OCI-LY1 (cell line): ENCODE data around the gene CTNNBL1.

Experiments
- H2AFZ ChIP-seq: fragments of 200-600 bp; sonication (generic), shearing (Covaris generic); 2 replicates; pipeline ENCODE4 v1.6.0; 2014; ENCODE audit warnings: antibody characterized with exemption, mild to moderate bottlenecking, low read length
- H3F3A ChIP-seq: fragments of 200-600 bp; sonication (generic), shearing (Covaris generic); 2 replicates; pipeline ENCODE4 v1.6.0; 2014; ENCODE audit warnings: mild to moderate bottlenecking, antibody characterized with exemption, low read length, moderate library complexity; ENCODE audit not compliant: insufficient read depth
- H3K27ac ChIP-seq: fragments of 200-600 bp; sonication (generic); 2 replicates; pipeline ENCODE4 v1.5.1; 2014; ENCODE audit warnings: low read length, mixed run types, mild to moderate bottlenecking, low read depth; ENCODE audit not compliant: poor library complexity, severe bottlenecking
- H3K27me3 ChIP-seq: fragments of 200-600 bp; sonication (generic); 2 replicates; pipeline ENCODE4 v1.6.0; 2014; ENCODE audit warnings: antibody characterized with exemption, mild to moderate bottlenecking, low read length, moderate library complexity; ENCODE audit not compliant: insufficient read depth
- H3K36me3 ChIP-seq: fragments of 200-600 bp; sonication (generic); 2 replicates; pipeline ENCODE4 v1.6.1; 2014; ENCODE audit warnings: mild to moderate bottlenecking, antibody characterized with exemption, low read length, moderate library complexity, mixed read lengths; ENCODE audit not compliant: insufficient read depth
- H3K4me1 ChIP-seq: fragments of 200-600 bp; sonication (generic); 2 replicates; pipeline ENCODE4 v1.5.1; 2014; ENCODE audit warnings: mild to moderate bottlenecking, low read length, moderate library complexity; ENCODE audit not compliant: insufficient read depth, severe bottlenecking
- H3K4me2 ChIP-seq: fragments of 200-600 bp; sonication (generic), shearing (Covaris generic); 2 replicates; pipeline ENCODE4 v1.6.1; 2014; ENCODE audit warnings: low read length
- H3K4me3 ChIP-seq: fragments of 200-600 bp; sonication (generic); 2 replicates; pipeline ENCODE4 v1.5.1; 2014; ENCODE audit warnings: low read length, low read depth, mild to moderate bottlenecking, mixed read lengths; ENCODE audit not compliant: poor library complexity, severe bottlenecking
- H3K79me2 ChIP-seq: fragments of 200-600 bp; shearing (Covaris generic); 2 replicates; pipeline ENCODE4 v1.6.1; 2016; ENCODE audit warnings: mixed run types, low read length, mixed read lengths; ENCODE audit not compliant: insufficient read depth
- H3K9ac ChIP-seq: fragments of 200-600 bp; sonication (generic), shearing (Covaris generic); 2 replicates; pipeline ENCODE4 v1.6.1; 2014; ENCODE audit warnings: mild to moderate bottlenecking, low read length, mixed read lengths
- H3K9me2 ChIP-seq: fragments of 200-600 bp; sonication (generic), shearing (Covaris generic); 2 replicates; pipeline ENCODE4 v1.6.1; 2014; ENCODE audit warnings: low read depth, mild to moderate bottlenecking, low read length, mixed read lengths
- H3K9me3 ChIP-seq: fragments of 200-600 bp; shearing (Covaris generic); 2 replicates; pipeline ENCODE4 v1.6.1; 2014; ENCODE audit warnings: low read length, mixed read lengths
- H4K20me1 ChIP-seq: fragments of 200-600 bp; sonication (generic), shearing (Covaris generic); 2 replicates; pipeline ENCODE4 v1.6.0; 2016; ENCODE audit warnings: mild to moderate bottlenecking, low read length; ENCODE audit not compliant: insufficient read depth
- CTCF ChIP-seq: fragments of 200-600 bp; sonication (generic), shearing (Covaris generic); IDR thresholded peaks from 2 replicates; pipeline ENCODE4 v1.5.1; 2017; ENCODE audit warnings: mild to moderate bottlenecking, antibody characterized with exemption, low read length, moderate library complexity, mixed read lengths
- EZH2 ChIP-seq: fragments of 200-600 bp; sonication (generic), shearing (Covaris generic); IDR thresholded peaks from 2 replicates; pipeline ENCODE4 v1.8.0; 2017; ENCODE audit warnings: borderline replicate concordance, mixed run types, mild to moderate bottlenecking, antibody characterized with exemption, low read length, moderate library complexity, mixed read lengths

CTNNBL1 gene

DNA sequence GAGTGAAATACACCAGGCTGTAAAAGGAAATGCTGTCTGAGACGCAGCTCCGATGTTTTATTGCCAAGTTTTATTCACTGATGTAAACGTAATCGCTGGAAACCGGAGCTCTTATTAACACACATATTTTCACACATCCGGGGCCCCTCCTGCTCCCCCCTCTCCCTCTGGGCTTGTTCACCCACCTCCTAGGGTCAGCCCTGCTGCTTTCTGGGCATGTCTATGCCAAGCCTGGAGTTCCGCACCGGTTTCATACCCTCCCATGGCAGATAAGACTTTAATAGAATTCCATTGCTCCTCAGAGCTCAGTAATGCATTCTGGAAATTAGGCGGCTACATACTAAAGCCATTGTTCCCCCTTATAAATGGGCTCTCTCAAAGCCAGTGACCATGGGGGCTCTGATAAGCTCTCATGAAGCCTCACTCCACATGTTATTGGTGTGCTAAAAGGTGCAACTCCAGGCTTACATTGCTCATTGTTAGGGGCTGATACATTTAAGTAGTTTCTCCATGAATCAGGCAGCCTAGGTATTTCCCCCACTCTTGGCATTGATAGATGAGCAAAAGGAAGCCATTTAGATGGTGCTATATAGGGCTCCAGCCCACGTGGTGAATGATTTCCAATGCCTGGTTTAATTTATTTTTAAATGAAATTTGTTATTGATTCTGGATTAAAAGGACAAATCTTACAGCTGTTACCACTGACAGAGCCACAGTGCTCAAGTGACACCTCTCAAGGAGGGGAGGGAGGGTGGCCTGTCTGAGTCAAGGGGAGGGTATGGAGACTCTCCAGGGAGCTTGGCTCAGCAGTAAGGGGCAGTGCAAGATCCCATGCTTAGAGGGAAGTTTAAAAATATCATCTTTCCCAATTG, 204.6 kb downstream of the CTNNBL1 start:
- no peak overlapping the region for H3K9ac ChIP-seq
- no peaks in the 10 kb centered on the region for H4K20me1 ChIP-seq
- no peak overlapping the region for H3K4me2 ChIP-seq
- H3K4me3 ChIP-seq = no peak overlapping the region
- TF ChIP-seq EZH2 (no peak), CTCF (no peak)
- no peak overlapping the region for H3K27ac ChIP-seq
- H3K9me2 ChIP-seq = no peaks in the 10 kb centered on the region
- H3F3A ChIP-seq = no peaks in the 10 kb centered on the region
- H3K27me3 ChIP-seq = no peaks in the 10 kb centered on the region
- no peaks in the 10 kb centered on the region for H3K4me1 ChIP-seq
- H3K9me3 ChIP-seq = no peaks in the 10 kb centered on the region
- no peaks in the 10 kb centered on the region for H3K79me2 ChIP-seq
- H2AFZ ChIP-seq = no peak overlapping the region
- H3K36me3 ChIP-seq = no peaks in the 10 kb centered on the region

DNA sequence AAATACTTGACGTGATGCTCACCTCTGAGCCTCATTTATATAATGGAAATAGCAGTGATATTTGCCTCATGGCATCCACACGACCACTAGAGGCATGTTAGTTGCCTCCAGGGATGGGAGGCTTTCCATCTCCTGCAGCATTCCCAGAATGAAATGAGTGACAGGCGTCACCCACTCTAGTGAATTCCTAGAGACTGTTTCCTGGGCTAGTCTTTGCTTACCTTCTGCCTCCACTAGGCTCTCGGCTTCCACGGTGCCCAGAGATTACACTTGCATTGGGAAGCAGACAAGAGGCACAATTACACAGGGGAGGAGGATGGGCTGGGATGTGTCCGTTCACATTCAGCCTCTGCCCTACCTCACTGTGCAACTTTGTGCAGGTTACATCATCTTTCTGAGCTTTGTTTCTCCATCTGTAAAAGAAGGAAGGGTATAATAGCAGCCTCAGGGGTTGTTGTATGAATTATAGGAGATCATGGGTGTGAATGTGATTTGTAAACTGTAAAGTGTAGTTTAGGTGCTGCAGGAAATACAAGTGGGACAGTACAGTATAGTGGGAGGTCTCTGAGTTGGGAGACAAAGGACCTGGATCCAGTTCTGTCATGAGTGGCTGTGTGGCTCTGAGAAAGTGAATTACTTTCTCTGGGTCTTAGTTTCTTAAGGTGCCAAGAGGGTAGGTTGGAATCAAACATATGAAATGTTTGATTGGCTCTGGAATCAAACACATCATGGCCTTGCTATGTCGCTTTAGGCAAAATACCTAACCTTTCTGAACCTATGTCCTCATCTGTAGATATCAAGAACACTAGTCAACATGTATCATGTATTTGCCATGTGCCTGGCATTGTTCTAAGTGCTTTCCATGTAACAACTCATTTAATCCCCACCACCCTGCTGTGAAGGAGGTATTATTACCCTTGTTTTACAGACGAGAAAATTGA, 205.5 kb downstream of the CTNNBL1 start:
- Histone ChIP-seq H3K79me2 (no peaks in the 10 kb centered on the region), H3F3A (no peaks in the 10 kb centered on the region), H3K36me3 (no peaks in the 10 kb centered on the region), H3K4me3 (no peak overlapping the region), H3K4me2 (no peak overlapping the region), H3K9ac (no peak overlapping the region), H3K9me3 (no peaks in the 10 kb centered on the region), H3K27me3 (no peaks in the 10 kb centered on the region), H3K27ac (no peak overlapping the region), H3K9me2 (no peaks in the 10 kb centered on the region), H3K4me1 (no peaks in the 10 kb centered on the region), H2AFZ (no peak overlapping the region), H4K20me1 (no peaks in the 10 kb centered on the region)
- no peak for TF ChIP-seq EZH2
- no peak for TF ChIP-seq CTCF

GRCh38 chr20:37901240-37901639, 207.4 kb downstream of the CTNNBL1 start:
- Histone ChIP-seq H3K79me2 (no peaks in the 10 kb centered on the region), H3K9ac (no peak overlapping the region), H3K4me2 (no peak overlapping the region), H3F3A (no peaks in the 10 kb centered on the region), H3K36me3 (no peaks in the 10 kb centered on the region), H4K20me1 (no peaks in the 10 kb centered on the region), H3K4me3 (no peak overlapping the region), H3K27ac (no peak overlapping the region), H2AFZ (no peak overlapping the region), H3K4me1 (no peaks in the 10 kb centered on the region), H3K9me3 (no peaks in the 10 kb centered on the region), H3K9me2 (no peaks in the 10 kb centered on the region), H3K27me3 (no peaks in the 10 kb centered on the region)
- TF ChIP-seq CTCF = no peak
- no peak for TF ChIP-seq EZH2
